Measurements from ENCODE around the gene TMEM123. TPM values are rescaled to one million over a fixed set of nuclear protein-coding genes. Genes with fewer than 3 reads are reported as not detected.

The TMEM123 gene
- total RNA-seq, 3 donors from 2014 or later (not counting 1 experiment from before 2014, with no cell fraction given) = 100 to 126 (median 118) TPM

DNA sequence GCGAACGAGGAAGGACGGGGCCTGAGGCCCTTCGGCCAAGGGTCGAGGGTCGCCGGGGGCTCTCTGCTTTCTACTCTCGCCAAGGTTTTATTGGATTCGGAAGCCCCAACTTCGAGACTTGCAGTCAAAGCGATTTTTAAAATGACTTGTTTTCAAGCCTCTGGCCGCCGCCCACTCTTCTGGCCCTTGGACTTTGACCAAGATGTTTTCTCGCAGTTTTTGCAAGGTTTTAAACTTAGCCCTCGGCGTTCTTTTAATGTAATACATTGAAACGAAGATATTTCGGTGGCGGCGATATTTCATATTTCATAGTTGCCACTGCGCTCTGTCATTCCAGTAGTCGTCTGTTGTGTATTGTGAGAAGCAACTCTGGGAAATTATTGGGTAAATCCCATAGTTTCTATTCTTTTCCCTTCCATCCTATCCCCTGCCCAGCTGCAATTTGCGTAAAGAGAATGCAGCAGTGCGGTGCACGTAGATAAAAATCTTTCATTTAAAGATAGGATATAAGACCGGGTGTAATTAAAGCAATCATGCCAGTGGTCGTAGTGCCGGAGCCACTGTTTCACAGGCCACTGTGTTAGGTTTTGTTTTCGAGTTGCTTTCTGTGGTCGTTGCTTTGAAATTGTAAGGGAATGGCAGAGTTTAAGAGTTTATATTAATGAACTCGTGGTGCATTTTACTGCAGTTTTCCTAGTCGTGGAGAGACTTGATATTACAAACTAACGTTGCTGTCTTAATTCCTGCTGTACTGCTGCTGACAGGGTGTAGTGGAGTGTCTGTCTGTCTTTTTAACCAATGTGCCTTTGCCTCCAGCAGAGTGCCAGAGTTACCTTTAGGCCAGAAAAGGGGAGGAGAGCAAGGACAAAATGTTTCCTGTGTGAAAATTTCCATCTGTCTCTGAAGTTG lies 104.8 kb downstream of the TMEM123 start:
- WGBS (ENCODE audit: insufficient coverage) = under 1% methylated on average over 30 of the region's 33 CpGs
- H3K27ac Mint-ChIP-seq = peak overlapping the region; percentile 97 to 99

GRCh38 chr11:102346748-102347461 lies 105.7 kb downstream of the TMEM123 start, which contains the start of gene BIRC2:
Gene BIRC2 (plus strand): TSS chr11:102347214. CDS start chr11:102349855, 2,641 bp downstream.
- 0% methylated on average over 77 of the region's 77 CpGs for WGBS (ENCODE audit: insufficient coverage)
- H3K4me1 ChIP-seq (ENCODE audit: control insufficient read depth, insufficient read depth, low read length) = peaks cover 8% of the 10 kb centered on the region
- no peaks in the 10 kb centered on the region for H3K9me3 ChIP-seq (ENCODE audit: control insufficient read depth, insufficient read depth, low read length)
- H3K27me3 ChIP-seq (ENCODE audit: control insufficient read depth, insufficient read depth, low read length) = no peaks in the 10 kb centered on the region
- Mint-ChIP-seq H3K36me3 (peaks cover 6% of the 10 kb centered on the region), H3K27me3 (ENCODE audit: low read depth in 2 of 2) (no peaks in the 10 kb centered on the region), H3K4me3 (peak within 1 kb of the TSS; percentile 98), H3K4me1 (peaks cover 44 to 51% of the 10 kb centered on the region in 2 donors), H3K27ac (peak within 1 kb of the TSS; percentile 97 to 99), H3K9me3 (no peaks in the 10 kb centered on the region)
- H3K4me3 ChIP-seq (ENCODE audit: low read length) = peak within 1 kb of the TSS; percentile 95
- peaks cover 18% of the 10 kb centered on the region for H3K36me3 ChIP-seq (ENCODE audit: control insufficient read depth, insufficient read depth, low read length)
- DNase-seq (peak; percentile 96 to 98), ATAC-seq (peak; percentile 82 to 94 (median 82))
- H3K27ac ChIP-seq (ENCODE audit: low read length) = peak within 1 kb of the TSS; percentile 100
- TF ChIP-seq CTCF (IDR thresholded peaks at IDR 0.05) = peak; percentile 67
- intact Hi-C loops (cut with micrococcal nuclease) = loop anchor here (1.0 to 2.0 kb wide), 3 partner anchors 30 to 106 kb away; partner anchors contain the start of genes BIRC3 and TMEM123

More for the DNA sequence above, 104.8 kb downstream of the TMEM123 start:
- no peaks in the 10 kb centered on the region for H3K27me3 ChIP-seq (ENCODE audit: control insufficient read depth, insufficient read depth, low read length)
- TF ChIP-seq CTCF (IDR thresholded peaks at IDR 0.05) = no peak
- H3K36me3 Mint-ChIP-seq = peaks cover 6% of the 10 kb centered on the region
- peak overlapping the region; percentile 95 for H3K4me3 ChIP-seq (ENCODE audit: low read length)
- no peaks in the 10 kb centered on the region for H3K9me3 ChIP-seq (ENCODE audit: control insufficient read depth, insufficient read depth, low read length)
- peaks cover 41 to 49% of the 10 kb centered on the region in 2 donors for H3K4me1 Mint-ChIP-seq
- no peaks in the 10 kb centered on the region for H3K27me3 Mint-ChIP-seq (ENCODE audit: low read depth in 2 of 2)
- peak overlapping the region; percentile 98 for H3K4me3 Mint-ChIP-seq
- ATAC-seq = peak in 2 of 3 donors; percentile 6 to 24
- H3K36me3 ChIP-seq (ENCODE audit: control insufficient read depth, insufficient read depth, low read length) = peaks cover 18% of the 10 kb centered on the region
- intact Hi-C loops (cut with micrococcal nuclease) = loop anchor here (2.0 kb wide), 2 partner anchors 53 to 105 kb away; partner anchors contain the start of gene TMEM123
- peak overlapping the region; percentile 100 for H3K27ac ChIP-seq (ENCODE audit: low read length)
- peaks cover 7% of the 10 kb centered on the region for H3K4me1 ChIP-seq (ENCODE audit: control insufficient read depth, insufficient read depth, low read length)
- H3K9me3 Mint-ChIP-seq = no peaks in the 10 kb centered on the region
- peak in 1 of 2 donors; percentile 57 for DNase-seq

- no peaks in the 10 kb centered on the region for H3K27me3 Mint-ChIP-seq (ENCODE audit: low read depth in 2 of 2)
- intact Hi-C loops (cut with micrococcal nuclease) = loop anchor here (1.0 to 2.0 kb wide), 3 partner anchors 29 to 106 kb away; partner anchors contain the start of genes BIRC3 and TMEM123
- TF ChIP-seq CTCF (IDR thresholded peaks at IDR 0.05) = no peak
- 0% methylated on average over 5 of the region's 5 CpGs for WGBS (ENCODE audit: insufficient coverage)
- Histone ChIP-seq H3K36me3 (ENCODE audit: control insufficient read depth, insufficient read depth, low read length) (peaks cover 16% of the 10 kb centered on the region), H3K4me3 (ENCODE audit: low read length) (peak overlapping the region; percentile 95), H3K27ac (ENCODE audit: low read length) (peak overlapping the region; percentile 100), H3K27me3 (ENCODE audit: control insufficient read depth, insufficient read depth, low read length) (no peaks in the 10 kb centered on the region), H3K4me1 (ENCODE audit: control insufficient read depth, insufficient read depth, low read length) (peaks cover 9% of the 10 kb centered on the region), H3K9me3 (ENCODE audit: control insufficient read depth, insufficient read depth, low read length) (no peaks in the 10 kb centered on the region)
- DNase-seq = no peak
- peak overlapping the region; percentile 98 for H3K4me3 Mint-ChIP-seq
- H3K4me1 Mint-ChIP-seq = peaks cover 47 to 54% of the 10 kb centered on the region in 2 donors
- peaks cover 6% of the 10 kb centered on the region for H3K36me3 Mint-ChIP-seq
- ATAC-seq = no peak
- H3K27ac Mint-ChIP-seq = peak overlapping the region; percentile 97 to 99
- H3K9me3 Mint-ChIP-seq = no peaks in the 10 kb centered on the region
Measured at GRCh38 chr11:102346456-102346747, 106.2 kb downstream of the TMEM123 start.

Other genes with a start within 250 kb of the TMEM123 start
- gene BIRC3, start 135.3 kb downstream of the TMEM123 start, total RNA-seq = 10 to 100 TPM; 14.2 to 92.3 (median 20.1) TPM
- gene BIRC2, start 105.6 kb downstream of the TMEM123 start, total RNA-seq = 100 to 1,000 TPM in 2 of 3 donors, 10 to 100 TPM in 1; 92.2 to 146 (median 111) TPM
- not detected for gene MMP7, start 78.0 kb upstream of the TMEM123 start, total RNA-seq
- gene MMP20, start 172.6 kb upstream of the TMEM123 start, total RNA-seq = not detected

All from natural killer cell (primary cell).